A673 (cell line): ENCODE measurements around the gene SLC38A8. TPM values are rescaled to one million over a fixed set of nuclear protein-coding genes. Genes with fewer than 3 reads are reported as not detected.

Source experiments
- BruUV-seq: library from RNA; stranded (reverse); fragments of 400-500 nt; replicated peaks from 2 replicates; lab custom pipeline; 2021; lab: Mats Ljungman, UMichigan
- CTCF ChIA-PET: fragments of 300-600 bp; sonication (Branson Sonifier 250); formaldehyde crosslinking; loops from one replicate; lab custom pipeline; 2022; ENCODE audit warnings: antibody characterized with exemption; lab: Charles Lee
- POLR2A ChIA-PET: fragments of 300-600 bp; sonication (Branson Sonifier 250); formaldehyde crosslinking; loops from one replicate; lab custom pipeline; 2022; ENCODE audit warnings: antibody characterized with exemption; ENCODE audit not compliant: low non-redundant PET; lab: Charles Lee
- DNase-seq: peaks from one replicate; pipeline ENCODE4 v3.0.0-alpha.2; 2015; ENCODE audit warnings: low spot score
- H3K27ac ChIP-seq: fragments of 200-600 bp; sonication (generic); 2 replicates; pipeline ENCODE4 v1.5.1; 2016; ENCODE audit warnings: mixed run types, low read depth, mild to moderate bottlenecking, mixed read lengths, antibody characterized with exemption, low read length; ENCODE audit not compliant: poor library complexity, severe bottlenecking
- H3K27me3 ChIP-seq: fragments of 200-600 bp; sonication (generic); replicated peaks from 2 replicates; pipeline ENCODE4 v1.6.1; 2017; ENCODE audit warnings: mixed run types, low read depth, mild to moderate bottlenecking, mixed read lengths, antibody characterized with exemption, low read length; ENCODE audit not compliant: insufficient read depth, poor library complexity
- H3K36me3 ChIP-seq: fragments of 200-600 bp; sonication (generic); 2 replicates; pipeline ENCODE4 v1.6.1; 2016; ENCODE audit warnings: mixed run types, mild to moderate bottlenecking, mixed read lengths, antibody characterized with exemption, low read length; ENCODE audit not compliant: insufficient read depth, poor library complexity, severe bottlenecking
- H3K4me1 ChIP-seq: fragments of 200-600 bp; sonication (generic); 2 replicates; pipeline ENCODE4 v1.6.1; 2017; ENCODE audit warnings: mixed run types, mild to moderate bottlenecking, mixed read lengths, antibody characterized with exemption, low read length; ENCODE audit not compliant: insufficient read depth, poor library complexity, severe bottlenecking
- H3K4me3 ChIP-seq: fragments of 200-600 bp; sonication (generic); 2 replicates; pipeline ENCODE4 v1.5.1; 2016; ENCODE audit warnings: low read depth, mixed run types, mild to moderate bottlenecking, mixed read lengths, low read length; ENCODE audit not compliant: poor library complexity, severe bottlenecking
- H3K9me3 ChIP-seq: fragments of 200-600 bp; sonication (generic); 2 replicates; pipeline ENCODE4 v1.6.1; 2016; ENCODE audit warnings: mixed run types, low read depth, mild to moderate bottlenecking, mixed read lengths, antibody characterized with exemption, low read length; ENCODE audit not compliant: poor library complexity, severe bottlenecking
- CTCF ChIP-seq: fragments of 300-800, 200-600 bp; sonication (generic); conservative IDR thresholded peaks from 2 replicates; pipeline ENCODE4 v1.5.1; 2017; ENCODE audit warnings: low read depth, mild to moderate bottlenecking, antibody characterized with exemption, low read length, moderate library complexity, mixed read lengths
- EZH2 ChIP-seq: fragments of 200-600 bp; sonication (generic); IDR thresholded peaks from 2 replicates; pipeline ENCODE4 v1.6.1; 2017; ENCODE audit warnings: borderline replicate concordance, low read depth, mild to moderate bottlenecking, mixed read lengths, antibody characterized with exemption, low read length; ENCODE audit not compliant: poor library complexity, severe bottlenecking
- intact Hi-C: fragments of 100-400 bp; cut with micrococcal nuclease; formaldehyde crosslinking; loops from one replicate; pipeline ENCODE4 v1.10.0; 2022; ENCODE audit not compliant: unreplicated experiment
- total RNA-seq: library from RNA; stranded (reverse); gene quantifications from 2 replicates; pipeline ENCODE4 v1.2.3, GENCODE V29; 2021

SLC38A8 gene
- total RNA-seq, 1 experiment from 2014 or later = not detected

DNA sequence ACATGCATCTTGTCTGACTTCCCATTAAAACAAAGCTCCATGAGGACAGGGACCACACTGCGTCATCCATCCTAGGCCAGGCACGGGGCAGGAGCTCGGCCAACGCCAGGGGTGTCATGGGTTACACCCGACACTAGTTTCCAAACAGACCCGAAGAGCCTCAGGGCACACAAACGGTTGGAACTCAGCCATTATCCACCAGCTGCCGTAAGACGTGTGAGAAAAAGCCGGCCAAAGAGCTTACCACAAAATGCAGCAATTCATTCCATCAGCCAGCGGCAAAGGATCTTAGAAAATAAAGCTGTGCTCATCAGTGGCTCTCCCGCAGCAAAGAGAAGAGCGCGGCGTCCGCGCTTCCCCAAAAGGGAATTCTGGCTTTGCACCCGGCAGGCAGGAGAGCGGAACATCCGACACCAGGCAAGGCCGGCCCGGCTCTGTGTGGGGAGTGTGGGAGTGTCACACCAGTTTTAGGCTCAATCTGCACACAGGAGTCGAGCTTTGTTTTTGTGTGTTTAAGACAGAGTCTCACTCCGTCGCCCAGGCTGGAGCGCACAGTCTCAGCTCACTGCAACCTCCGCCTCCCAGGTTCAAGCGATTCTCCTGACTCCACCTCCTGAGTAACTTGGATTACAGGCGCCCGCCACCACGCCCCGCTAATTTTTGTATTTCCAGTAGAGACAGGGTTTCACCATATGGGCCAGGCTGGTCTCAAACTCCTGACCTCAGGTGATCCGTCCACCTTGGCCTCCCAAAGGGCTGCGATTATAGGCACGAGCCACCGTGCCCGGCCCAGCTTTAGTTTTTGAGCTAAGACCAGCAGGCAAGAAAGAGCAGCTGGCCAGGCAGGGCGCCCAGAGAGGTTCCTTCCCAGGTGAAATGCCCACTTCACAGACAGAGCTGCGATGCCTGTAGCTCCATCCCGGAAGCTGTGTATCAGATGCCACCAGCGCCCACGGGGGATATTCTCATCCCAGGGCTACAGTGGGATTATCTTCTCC is 1.5 kb downstream of the SLC38A8 start:
- CTCF ChIA-PET = no interaction called here

GRCh38 chr16:84040226-84040822 is 2.3 kb downstream of the SLC38A8 start:
- no TSS peak for BruUV-seq
- no peaks in the 10 kb centered on the region for H3K36me3 ChIP-seq
- intact Hi-C loops = no loop called here
- DNase-seq = no peak
- H3K9me3 ChIP-seq = no peaks in the 10 kb centered on the region
- POLR2A ChIA-PET = no interaction called here
- no peak overlapping the region for H3K27ac ChIP-seq
- CTCF ChIA-PET = no interaction called here
- no peaks in the 10 kb centered on the region for H3K4me1 ChIP-seq
- no peak overlapping the region for H3K4me3 ChIP-seq
- TF ChIP-seq CTCF (no peak), EZH2 (no peak)
- no peaks in the 10 kb centered on the region for H3K27me3 ChIP-seq

More for the DNA sequence above, 1.5 kb downstream of the SLC38A8 start:
- intact Hi-C loops = no loop called here
- TF ChIP-seq EZH2 (no peak), CTCF (no peak)
- Histone ChIP-seq H3K4me3 (no peak overlapping the region), H3K4me1 (no peaks in the 10 kb centered on the region), H3K9me3 (no peaks in the 10 kb centered on the region), H3K27ac (no peak overlapping the region), H3K27me3 (no peaks in the 10 kb centered on the region), H3K36me3 (no peaks in the 10 kb centered on the region)
- POLR2A ChIA-PET = no interaction called here
- no TSS peak for BruUV-seq
- no peak for DNase-seq

DNA sequence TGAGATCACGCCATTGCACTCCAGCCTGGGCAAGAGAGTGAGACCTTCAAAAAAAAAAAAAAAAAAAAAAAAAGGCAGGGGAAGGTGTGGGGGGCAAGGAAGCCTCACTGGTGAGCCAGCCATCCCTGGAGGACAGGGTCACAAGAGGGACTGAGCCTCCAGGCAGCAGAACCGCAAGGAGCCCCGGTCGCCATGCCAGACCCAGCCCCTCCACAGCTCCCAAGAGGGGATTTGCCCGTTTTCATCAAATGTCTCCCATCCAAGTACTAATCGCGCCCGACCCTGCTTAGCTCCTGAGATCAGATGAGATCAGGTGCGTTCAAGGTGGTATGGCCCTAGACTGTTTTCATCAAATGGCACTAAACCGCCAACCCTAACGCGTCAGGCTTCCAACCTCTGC is 2.9 kb downstream of the SLC38A8 start:
- H3K9me3 ChIP-seq = no peaks in the 10 kb centered on the region
- BruUV-seq = no TSS peak
- no peaks in the 10 kb centered on the region for H3K36me3 ChIP-seq
- TF ChIP-seq EZH2 = no peak
- TF ChIP-seq CTCF = no peak
- intact Hi-C loops = no loop called here
- H3K4me1 ChIP-seq = no peaks in the 10 kb centered on the region
- H3K27ac ChIP-seq = no peak overlapping the region
- CTCF ChIA-PET = no interaction called here
- POLR2A ChIA-PET = no interaction called here
- no peaks in the 10 kb centered on the region for H3K27me3 ChIP-seq
- no peak for DNase-seq
- H3K4me3 ChIP-seq = no peak overlapping the region
